BLaER1 (cell line): ENCODE measurements around the gene NXF1.

Experiments used
- H3K27ac ChIP-seq: shearing (Covaris generic); formaldehyde crosslinking; 2 replicates; pipeline ENCODE4 v1.8.1; 2022
- H3K27me3 ChIP-seq: shearing (Covaris generic); formaldehyde crosslinking; 2 replicates; pipeline ENCODE4 v1.8.1; 2022
- H3K36me3 ChIP-seq: shearing (Covaris generic); formaldehyde crosslinking; 2 replicates; pipeline ENCODE4 v1.8.1; 2022
- H3K4me1 ChIP-seq: shearing (Covaris generic); formaldehyde crosslinking; 2 replicates; pipeline ENCODE4 v1.8.1; 2022
- H3K4me2 ChIP-seq: shearing (Covaris generic); formaldehyde crosslinking; 2 replicates; pipeline ENCODE4 v1.8.1; 2022
- H3K4me3 ChIP-seq: shearing (Covaris generic); formaldehyde crosslinking; 2 replicates; pipeline ENCODE4 v1.8.1; 2022
- H3K9ac ChIP-seq: shearing (Covaris generic); formaldehyde crosslinking; 2 replicates; pipeline ENCODE4 v1.8.1; 2022
- H3K9me3 ChIP-seq: shearing (Covaris generic); formaldehyde crosslinking; 2 replicates; pipeline ENCODE4 v1.8.1; 2022
- H4K20me1 ChIP-seq: shearing (Covaris generic); formaldehyde crosslinking; 2 replicates; pipeline ENCODE4 v1.8.1; 2022
- Cebpa-rat ChIP-seq: shearing (Covaris generic); IDR thresholded peaks from 2 replicates; pipeline ENCODE4 v1.8.1; 2022

Gene NXF1

DNA sequence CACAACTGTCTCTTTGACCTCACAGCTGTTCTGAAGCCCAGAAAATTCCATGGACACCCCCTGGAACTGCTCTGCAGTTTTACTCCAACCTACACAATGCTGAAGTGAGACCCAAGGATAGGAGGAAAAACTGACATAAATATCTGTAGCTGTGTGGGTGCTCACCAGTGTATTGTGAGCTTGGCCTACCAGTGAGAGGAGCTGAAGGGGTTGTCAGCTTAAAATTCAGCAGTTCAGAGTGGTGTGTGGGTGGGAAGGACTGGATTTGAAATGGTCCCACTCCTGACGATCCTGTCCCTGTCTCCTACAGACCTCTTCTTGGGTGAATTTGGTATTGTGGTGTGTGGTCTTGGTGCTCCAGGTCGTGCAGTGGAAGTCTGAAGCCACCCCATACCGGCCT lies 15.7 kb downstream of the NXF1 start:
- no peak overlapping the region for H3K4me3 ChIP-seq
- no peak overlapping the region for H3K27ac ChIP-seq
- H3K4me2 ChIP-seq = peak overlapping the region; percentile 82
- peaks cover 51% of the 10 kb centered on the region for H3K4me1 ChIP-seq
- H4K20me1 ChIP-seq = peaks cover 30% of the 10 kb centered on the region
- no peaks in the 10 kb centered on the region for H3K9me3 ChIP-seq
- H3K27me3 ChIP-seq = no peaks in the 10 kb centered on the region
- H3K9ac ChIP-seq = no peak overlapping the region
- no peak for TF ChIP-seq Cebpa-rat
- H3K36me3 ChIP-seq = peaks cover 54% of the 10 kb centered on the region

DNA sequence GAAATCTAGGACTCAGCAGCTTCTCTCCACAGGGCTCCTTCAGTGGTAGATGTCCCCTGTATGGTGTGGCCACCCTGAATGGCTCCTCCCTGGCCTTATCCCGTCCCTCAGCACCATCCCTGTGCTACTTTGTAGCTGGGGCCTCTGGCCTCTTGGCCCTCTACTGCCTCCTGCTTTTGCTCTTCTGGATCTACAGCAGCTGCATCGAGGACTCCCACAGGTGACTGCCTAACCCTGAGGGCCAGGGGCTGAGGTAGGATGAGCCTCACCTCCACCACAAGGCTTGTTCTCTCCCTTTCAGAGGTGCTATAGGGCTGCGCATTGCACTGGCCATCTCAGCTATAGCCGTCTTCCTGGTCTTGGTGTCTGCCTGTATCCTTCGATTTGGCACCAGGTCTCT lies 16.2 kb downstream of the NXF1 start:
- H3K36me3 ChIP-seq = peaks cover 48% of the 10 kb centered on the region
- peaks cover 30% of the 10 kb centered on the region for H4K20me1 ChIP-seq
- H3K4me3 ChIP-seq = no peak overlapping the region
- H3K4me1 ChIP-seq = peaks cover 51% of the 10 kb centered on the region
- H3K27me3 ChIP-seq = no peaks in the 10 kb centered on the region
- peak overlapping the region; percentile 97 for H3K9ac ChIP-seq
- no peak overlapping the region for H3K27ac ChIP-seq
- no peak for TF ChIP-seq Cebpa-rat
- H3K4me2 ChIP-seq = peak overlapping the region; percentile 82
- H3K9me3 ChIP-seq = no peaks in the 10 kb centered on the region

GRCh38 chr11:62787005-62787759 lies 18.1 kb downstream of the NXF1 start, which contains the start of gene TMEM179B:
Gene TMEM179B, plus strand, starts transcription at chr11:62787402. Its CDS starts 30 bp downstream, at chr11:62787432.
- Histone ChIP-seq H3K27ac (peak within 1 kb of the TSS; percentile 96), H3K9me3 (no peaks in the 10 kb centered on the region), H4K20me1 (peaks cover 27% of the 10 kb centered on the region), H3K36me3 (peaks cover 44% of the 10 kb centered on the region), H3K4me3 (peak within 1 kb of the TSS; percentile 100), H3K4me1 (peaks cover 44% of the 10 kb centered on the region), H3K27me3 (no peaks in the 10 kb centered on the region), H3K9ac (peak within 1 kb of the TSS; percentile 97), H3K4me2 (peak within 1 kb of the TSS; percentile 82)
- no peak for TF ChIP-seq Cebpa-rat

- H3K27me3 ChIP-seq = no peaks in the 10 kb centered on the region
- peaks cover 42% of the 10 kb centered on the region for H3K4me1 ChIP-seq
- peaks cover 48% of the 10 kb centered on the region for H3K36me3 ChIP-seq
- TF ChIP-seq Cebpa-rat = no peak
- no peaks in the 10 kb centered on the region for H3K9me3 ChIP-seq
- H3K4me2 ChIP-seq = peak overlapping the region; percentile 82
- peak overlapping the region; percentile 100 for H3K4me3 ChIP-seq
- peaks cover 26% of the 10 kb centered on the region for H4K20me1 ChIP-seq
- peak overlapping the region; percentile 97 for H3K9ac ChIP-seq
- peak overlapping the region; percentile 96 for H3K27ac ChIP-seq
Observed at GRCh38 chr11:62786318-62787004, 18.8 kb downstream of the NXF1 start.

GRCh38 chr11:62782753-62783152 lies 22.5 kb downstream of the NXF1 start:
- no peak overlapping the region for H3K27ac ChIP-seq
- H3K4me2 ChIP-seq = no peak overlapping the region
- no peak overlapping the region for H3K4me3 ChIP-seq
- H3K9ac ChIP-seq = no peak overlapping the region
- no peaks in the 10 kb centered on the region for H3K27me3 ChIP-seq
- no peaks in the 10 kb centered on the region for H3K9me3 ChIP-seq
- TF ChIP-seq Cebpa-rat = no peak
- no peaks in the 10 kb centered on the region for H4K20me1 ChIP-seq
- H3K4me1 ChIP-seq = peaks cover 8% of the 10 kb centered on the region
- peaks cover 55% of the 10 kb centered on the region for H3K36me3 ChIP-seq

DNA sequence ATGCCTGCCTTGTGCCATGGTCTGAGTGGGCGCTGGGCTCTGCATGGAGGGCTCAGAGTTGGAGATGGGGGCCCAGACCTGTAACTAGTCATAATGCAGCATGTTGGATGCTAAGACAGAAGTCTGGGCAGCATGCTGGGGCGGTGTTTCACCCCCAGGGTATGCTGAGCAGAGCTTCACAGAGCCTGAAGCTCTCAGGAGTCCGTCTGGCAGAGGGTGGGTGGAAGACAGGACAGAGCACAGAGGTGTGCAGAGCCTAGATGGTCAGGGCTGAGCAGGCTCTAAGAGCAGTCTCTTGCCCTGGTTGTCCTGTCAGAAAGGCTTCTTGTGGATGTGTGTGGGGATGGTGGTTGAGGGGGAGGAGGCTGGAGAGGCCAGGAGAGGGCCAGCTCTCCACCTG lies 26.8 kb downstream of the NXF1 start:
- H4K20me1 ChIP-seq = no peaks in the 10 kb centered on the region
- no peak overlapping the region for H3K27ac ChIP-seq
- H3K4me3 ChIP-seq = no peak overlapping the region
- no peaks in the 10 kb centered on the region for H3K27me3 ChIP-seq
- no peak overlapping the region for H3K4me2 ChIP-seq
- peaks cover 78% of the 10 kb centered on the region for H3K36me3 ChIP-seq
- no peaks in the 10 kb centered on the region for H3K9me3 ChIP-seq
- peaks cover 5% of the 10 kb centered on the region; the same call in 1 of the 2 replicates for H3K4me1 ChIP-seq
- no peak for TF ChIP-seq Cebpa-rat
- 0 out of 2 replicates have a peak overlapping the region, but pooled peaks have one; percentile 24 for H3K9ac ChIP-seq

DNA sequence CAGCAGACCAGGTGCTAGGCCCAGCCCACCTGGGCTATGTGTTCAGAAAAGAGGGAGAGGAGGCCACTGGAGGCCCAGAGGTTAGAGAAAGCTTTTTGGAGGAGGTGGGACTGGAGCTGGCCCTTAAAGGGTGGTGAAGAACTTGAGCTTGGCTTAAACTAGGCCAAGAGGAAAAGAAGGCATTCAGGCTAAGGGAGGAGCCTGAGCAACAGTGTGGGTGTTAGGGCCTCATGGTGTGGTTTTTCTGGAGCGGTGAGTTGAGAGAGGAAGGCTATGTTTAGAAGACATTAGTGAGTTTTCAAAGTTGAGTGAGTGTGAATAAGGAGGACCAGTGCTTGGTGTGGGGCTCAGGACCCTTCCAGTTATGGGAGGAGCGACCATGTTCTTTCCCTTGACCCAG lies 27.9 kb downstream of the NXF1 start:
- Histone ChIP-seq H3K27me3 (no peaks in the 10 kb centered on the region), H3K36me3 (peaks cover 68% of the 10 kb centered on the region), H3K9me3 (no peaks in the 10 kb centered on the region), H3K27ac (0 out of 2 replicates have a peak overlapping the region, but pooled peaks have one; percentile 18), H4K20me1 (no peaks in the 10 kb centered on the region), H3K4me3 (no peak overlapping the region), H3K4me1 (peaks cover 12% of the 10 kb centered on the region), H3K9ac (peak overlapping the region; percentile 38; the same call in 1 of the 2 replicates), H3K4me2 (0 out of 2 replicates have a peak overlapping the region, but pooled peaks have one; percentile 0)
- no peak for TF ChIP-seq Cebpa-rat

- TF ChIP-seq Cebpa-rat = no peak
- Histone ChIP-seq H3K9ac (0 out of 2 replicates have a peak overlapping the region, but pooled peaks have one; percentile 12), H4K20me1 (no peaks in the 10 kb centered on the region), H3K4me1 (peaks cover 23% of the 10 kb centered on the region), H3K27ac (no peak overlapping the region), H3K36me3 (peaks cover 58% of the 10 kb centered on the region), H3K27me3 (no peaks in the 10 kb centered on the region), H3K9me3 (no peaks in the 10 kb centered on the region), H3K4me3 (no peak overlapping the region), H3K4me2 (no peak overlapping the region)
Observed at GRCh38 chr11:62775646-62776045, 29.6 kb downstream of the NXF1 start.

DNA sequence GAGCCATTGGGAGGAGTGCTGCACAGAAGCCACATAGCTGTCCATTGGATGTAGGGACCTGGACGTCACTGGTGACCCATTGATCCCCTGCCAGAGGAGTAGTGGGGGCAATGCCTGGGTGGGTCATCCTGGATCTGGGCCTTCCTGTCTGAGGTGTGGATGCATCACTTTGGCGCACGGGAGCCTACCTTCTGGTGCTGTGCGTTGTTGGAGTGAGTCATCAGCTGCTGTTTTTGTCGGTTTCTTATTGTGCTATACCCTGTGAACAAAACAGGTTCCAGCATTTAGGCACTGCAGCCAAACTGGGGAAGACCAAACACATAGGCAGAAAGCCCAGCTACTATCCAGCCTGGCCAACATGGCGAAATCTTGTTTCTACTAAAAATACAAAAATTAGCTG lies 30.8 kb downstream of the NXF1 start:
- TF ChIP-seq Cebpa-rat = no peak
- Histone ChIP-seq H3K36me3 (peaks cover 47% of the 10 kb centered on the region), H4K20me1 (no peaks in the 10 kb centered on the region), H3K4me3 (no peak overlapping the region), H3K27ac (no peak overlapping the region), H3K27me3 (no peaks in the 10 kb centered on the region), H3K4me2 (no peak overlapping the region), H3K9ac (no peak overlapping the region), H3K4me1 (peaks cover 35% of the 10 kb centered on the region), H3K9me3 (no peaks in the 10 kb centered on the region)
